Neural progenitor cell (in vitro differentiated cells): ENCODE results near the gene PADI3.

Source experiments
- CTCF ChIP-seq: fragments of 200-600 bp; sonication (generic); IDR thresholded peaks from 2 replicates; pipeline ENCODE4 v1.5.1; 2017; ENCODE audit warnings: antibody characterized with exemption, mild to moderate bottlenecking
- EZH2phosphoT487 ChIP-seq: fragments of 200-600 bp; sonication (generic); IDR thresholded peaks from 2 replicates; pipeline ENCODE4 v1.6.1; 2017; ENCODE audit warnings: antibody characterized with exemption

- TF ChIP-seq CTCF (no peak), EZH2phosphoT487 (no peak)
These were observed 35.1 kb upstream of the PADI3 start for GRCh38 chr1:17213782-17214148.
